A549 (cell line): Measurements from ENCODE around the gene ADIRF.

Source experiments
- CHD4 ChIP-seq: fragments of 200-600 bp; sonication (generic); IDR thresholded peaks from 2 replicates; pipeline ENCODE4 v1.6.1; 2016; ENCODE audit warnings: antibody characterized with exemption, mild to moderate bottlenecking, borderline replicate concordance
- MAX ChIP-seq: IDR thresholded peaks from 2 replicates; pipeline ENCODE4 v1.6.1; 2012
- POLR2A ChIP-seq: IDR thresholded peaks from 2 replicates; pipeline ENCODE4 v1.6.1; 2012; ENCODE audit warnings: mild to moderate bottlenecking, low read length
- RAD21 ChIP-seq, 2 experiments: fragments of >200 bp in 1 of 2; sonication (Bioruptor Twin) in 1 of 2; formaldehyde crosslinking in 1 of 2; IDR thresholded peaks in 1 of 2; conservative IDR thresholded peaks in 1 of 2; 2 replicates in 1 of 2; 3 replicates in 1 of 2; pipeline ENCODE4 v1.6.1; 2012 to 2018; ENCODE audit warnings: inconsistent platforms in 1 of 2
- RNF2 ChIP-seq: fragments of 200-600 bp; sonication (generic); IDR thresholded peaks from 2 replicates; pipeline ENCODE4 v1.6.1; 2016; ENCODE audit warnings: low read depth, mild to moderate bottlenecking, antibody characterized with exemption, moderate library complexity, borderline replicate concordance
- SMC3 ChIP-seq: fragments of >200 bp; sonication (Bioruptor Twin); formaldehyde crosslinking; IDR thresholded peaks from 3 replicates; pipeline ENCODE4 v1.6.1; 2018; ENCODE audit warnings: inconsistent platforms
- TF ChIP-seq, protein P1 (sequence below): fragments of >200 bp; sonication (Bioruptor Twin); formaldehyde crosslinking; IDR thresholded peaks from 3 replicates; pipeline ENCODE4 v1.5.1; 2016

GRCh38 chr10:86941426-86941825 is 26.9 kb upstream of the ADIRF start:
- TF ChIP-seq, protein P1, sequence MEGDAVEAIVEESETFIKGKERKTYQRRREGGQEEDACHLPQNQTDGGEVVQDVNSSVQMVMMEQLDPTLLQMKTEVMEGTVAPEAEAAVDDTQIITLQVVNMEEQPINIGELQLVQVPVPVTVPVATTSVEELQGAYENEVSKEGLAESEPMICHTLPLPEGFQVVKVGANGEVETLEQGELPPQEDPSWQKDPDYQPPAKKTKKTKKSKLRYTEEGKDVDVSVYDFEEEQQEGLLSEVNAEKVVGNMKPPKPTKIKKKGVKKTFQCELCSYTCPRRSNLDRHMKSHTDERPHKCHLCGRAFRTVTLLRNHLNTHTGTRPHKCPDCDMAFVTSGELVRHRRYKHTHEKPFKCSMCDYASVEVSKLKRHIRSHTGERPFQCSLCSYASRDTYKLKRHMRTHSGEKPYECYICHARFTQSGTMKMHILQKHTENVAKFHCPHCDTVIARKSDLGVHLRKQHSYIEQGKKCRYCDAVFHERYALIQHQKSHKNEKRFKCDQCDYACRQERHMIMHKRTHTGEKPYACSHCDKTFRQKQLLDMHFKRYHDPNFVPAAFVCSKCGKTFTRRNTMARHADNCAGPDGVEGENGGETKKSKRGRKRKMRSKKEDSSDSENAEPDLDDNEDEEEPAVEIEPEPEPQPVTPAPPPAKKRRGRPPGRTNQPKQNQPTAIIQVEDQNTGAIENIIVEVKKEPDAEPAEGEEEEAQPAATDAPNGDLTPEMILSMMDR: no peak
- TF ChIP-seq MAX: no peak
- TF ChIP-seq POLR2A: no peak
- no peak for TF ChIP-seq RNF2
- no peak for TF ChIP-seq CHD4
- no peak for TF ChIP-seq SMC3
- TF ChIP-seq RAD21 (conservative IDR thresholded peaks at IDR 0.05 in 1 of 2, IDR thresholded peaks at IDR 0.05 in 1 of 2): no peak
